ENCODE results near the gene RNU4-1.
A peak's percentile ranks its signal among the peaks of the same experiment; 100 is the strongest.
"Not testable (repeated sequence)": the region's sequence is repeated elsewhere in the genome, so short reads cannot be mapped to it uniquely, and the experiment has no call there.

RNU4-1 gene

DNA sequence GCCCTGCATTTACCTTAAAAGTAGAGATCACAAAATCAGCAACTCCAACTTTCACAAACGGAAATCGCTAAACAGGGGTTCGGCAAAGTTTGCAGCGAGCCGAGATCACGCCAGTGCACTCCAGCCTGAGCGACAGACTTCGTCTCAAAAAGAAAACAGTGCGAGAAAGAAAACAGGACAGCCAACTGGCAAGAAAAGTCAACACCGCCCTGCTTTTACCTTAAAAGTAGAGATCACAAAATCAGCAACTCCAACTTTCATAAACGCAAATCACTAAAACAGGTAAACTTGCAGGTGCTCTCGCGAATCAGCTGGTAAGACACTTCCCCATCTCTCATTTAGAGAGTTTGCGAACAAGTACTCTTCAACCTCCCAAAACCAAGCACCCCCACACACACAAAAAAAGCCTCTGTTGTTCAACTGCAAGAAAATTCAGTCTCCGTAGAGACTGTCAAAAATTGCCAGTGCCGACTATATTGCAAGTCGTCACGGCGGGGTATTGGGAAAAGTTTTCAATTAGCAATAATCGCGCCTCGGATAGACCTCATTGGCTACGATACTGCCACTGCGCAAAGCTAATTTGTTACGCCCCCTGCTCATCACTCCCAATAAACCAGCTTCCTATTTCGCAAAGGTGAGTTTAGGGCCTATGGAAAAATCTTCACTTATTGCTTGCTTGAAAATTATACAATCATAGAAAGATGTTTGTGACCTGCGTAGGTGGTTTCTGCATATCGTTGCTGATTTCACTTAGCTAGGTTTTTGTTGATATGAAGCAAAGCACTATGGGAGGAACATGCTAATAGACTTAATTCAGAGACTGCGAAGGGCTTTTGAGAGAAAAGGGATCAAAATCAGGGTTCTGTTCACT, at the start of gene RNU4-1:
Gene RNU4-1, minus strand, starts transcription at position 577 of the 871 bp plus-strand sequence.
- in situ Hi-C loops (cut with MboI; ENCODE audit: low sequenced_read_pairs) = no loop called here
- peak within 1 kb of the TSS; percentile 37 for H3K4me3 ChIP-seq
- peak; percentile 92 to 99 for DNase-seq (ENCODE audit: low spot score in 2 of 2)

DNA sequence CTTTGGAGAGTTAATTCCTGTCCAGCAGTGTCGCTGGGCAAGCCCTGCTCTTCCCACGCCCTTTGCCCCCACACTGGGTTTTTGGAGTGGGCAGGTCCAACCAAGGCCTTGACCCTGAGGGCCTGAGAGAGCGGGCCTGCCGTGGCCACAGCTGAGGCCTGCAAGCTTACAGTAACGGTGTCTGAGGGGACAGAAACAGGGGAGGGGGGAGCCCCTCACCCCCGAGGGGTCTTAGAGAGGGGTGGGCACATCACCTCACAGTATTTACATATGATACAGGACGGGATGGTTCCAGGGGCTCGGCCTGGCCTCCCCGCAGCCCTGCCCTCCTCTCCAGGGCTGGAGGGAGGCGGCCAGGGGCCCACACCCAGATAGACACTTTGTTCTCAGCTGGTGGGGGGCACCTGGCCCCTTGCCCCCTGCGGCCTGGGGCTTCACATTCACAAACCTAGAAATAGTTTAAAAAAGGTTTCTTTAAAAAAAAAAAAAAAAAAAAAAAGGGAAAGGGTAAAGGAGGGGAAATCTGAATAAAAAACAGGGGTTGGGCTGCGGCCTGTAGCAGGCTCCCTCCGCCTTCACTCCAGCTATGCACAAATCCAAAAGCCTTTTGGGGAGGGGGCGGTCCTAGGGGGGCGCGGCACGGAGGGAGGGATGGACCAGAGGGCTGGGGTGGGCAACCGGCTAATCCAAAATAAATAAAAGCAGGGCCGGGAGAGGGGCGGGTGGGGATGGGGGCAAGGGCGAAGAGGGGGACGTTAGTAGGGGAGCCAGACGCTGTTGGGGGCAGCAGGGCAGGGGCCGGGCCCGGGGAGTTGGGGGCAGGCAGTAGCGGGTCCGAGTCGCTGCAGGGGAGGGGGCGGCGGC, 49.4 kb upstream of the RNU4-1 start:
- Histone ChIP-seq H3K4me3 (no peak overlapping the region), H3K4me1 (no peaks in the 10 kb centered on the region), H3K9me3 (peaks cover 10% of the 10 kb centered on the region), H3K27me3 (ENCODE audit: low read depth) (no peaks in the 10 kb centered on the region), H3K36me3 (replicated peaks) (peaks cover 41% of the 10 kb centered on the region)
- in situ Hi-C loops (cut with MboI; ENCODE audit: low sequenced_read_pairs) = loop anchor here (25.0 kb wide), 1 partner anchor 770 kb away; no protein-coding TSS in a partner anchor
- no peak for DNase-seq (ENCODE audit: low spot score in 2 of 2)

More for the DNA sequence above, at the start of gene RNU4-1:
- H3K27me3 ChIP-seq (ENCODE audit: low read depth) = no peaks in the 10 kb centered on the region
- H3K4me1 ChIP-seq = peaks cover 26% of the 10 kb centered on the region
- H3K36me3 ChIP-seq (replicated peaks) = no peaks in the 10 kb centered on the region
- H3K9me3 ChIP-seq = no peaks in the 10 kb centered on the region

DNA sequence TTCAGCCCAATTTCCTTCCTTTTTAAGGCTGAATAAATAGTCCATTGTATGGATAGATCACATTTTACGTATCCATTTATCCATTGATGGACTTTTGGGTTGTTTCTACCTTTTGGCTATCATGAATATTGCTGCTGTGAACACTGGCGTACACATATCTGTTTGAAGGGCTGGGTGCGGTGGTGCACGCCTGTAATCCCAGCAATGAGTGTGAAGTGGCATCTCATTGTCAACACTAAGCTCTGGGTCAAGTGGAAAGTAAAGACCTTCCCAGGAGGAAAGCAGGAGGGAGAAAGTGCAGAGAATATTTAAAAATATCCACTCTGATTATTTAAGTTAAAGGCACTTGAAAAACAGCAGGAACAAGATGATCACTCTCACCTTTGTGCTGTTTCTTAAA, 46.2 kb upstream of the RNU4-1 start:
- no peaks in the 10 kb centered on the region for H3K4me1 ChIP-seq
- no peak for DNase-seq (ENCODE audit: low spot score in 2 of 2)
- in situ Hi-C loops (cut with MboI; ENCODE audit: low sequenced_read_pairs) = loop anchor here (25.0 kb wide), 1 partner anchor 773 kb away; no protein-coding TSS in a partner anchor

DNA sequence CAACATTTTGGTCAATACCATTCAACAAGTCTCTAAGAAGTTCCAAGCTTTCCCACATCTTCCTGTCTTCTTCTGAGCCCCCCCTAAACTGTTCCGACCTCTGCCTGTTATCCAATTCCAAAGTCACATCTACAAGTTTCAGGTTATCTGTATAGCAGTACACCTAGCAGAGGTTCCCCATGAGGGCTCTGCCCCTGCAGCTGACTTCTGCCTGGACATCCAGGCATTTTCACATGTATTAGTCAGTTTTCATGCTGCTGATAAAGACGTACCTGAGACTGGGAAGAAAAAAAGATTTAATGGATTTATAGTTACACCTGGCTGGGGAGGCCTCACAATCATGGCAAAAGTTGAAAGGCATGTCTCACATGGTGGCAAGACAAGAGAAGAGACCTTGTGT, 44.7 kb upstream of the RNU4-1 start:
- in situ Hi-C loops (cut with MboI; ENCODE audit: low sequenced_read_pairs) = loop anchor here (25.0 kb wide), 1 partner anchor 775 kb away; no protein-coding TSS in a partner anchor
- Histone ChIP-seq H3K36me3 (replicated peaks) (no peaks in the 10 kb centered on the region), H3K4me3 (no peak overlapping the region), H3K9me3 (peaks cover 16% of the 10 kb centered on the region), H3K27me3 (ENCODE audit: low read depth) (no peaks in the 10 kb centered on the region), H3K4me1 (no peaks in the 10 kb centered on the region)
- DNase-seq (ENCODE audit: low spot score in 2 of 2) = no peak

More for the DNA sequence above, 46.2 kb upstream of the RNU4-1 start:
- H3K4me3 ChIP-seq = no peak overlapping the region
- H3K9me3 ChIP-seq = peaks cover 16% of the 10 kb centered on the region
- H3K27me3 ChIP-seq (ENCODE audit: low read depth) = no peaks in the 10 kb centered on the region
- peaks cover 12% of the 10 kb centered on the region for H3K36me3 ChIP-seq (replicated peaks)

DNA sequence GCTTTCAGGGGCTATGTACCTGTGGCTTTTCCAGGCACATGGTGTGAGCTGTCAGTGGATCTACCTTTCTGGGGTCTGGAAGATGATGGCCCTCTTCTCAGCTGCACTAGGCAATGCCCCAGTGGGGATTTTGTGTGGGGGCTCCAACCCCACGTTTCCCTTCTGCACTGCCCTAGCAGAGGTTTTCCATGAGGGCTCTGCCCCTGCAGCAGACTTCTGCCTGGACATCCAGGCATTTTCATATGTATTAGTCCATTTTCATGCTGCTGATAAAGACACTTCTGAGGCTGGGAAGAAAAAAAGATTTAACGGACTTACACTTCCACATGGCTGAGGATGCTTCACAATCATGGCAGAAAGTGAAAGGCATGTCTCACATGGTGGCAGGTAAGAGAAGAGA, 43.4 kb upstream of the RNU4-1 start:
- H3K36me3 ChIP-seq (replicated peaks); DNase-seq (ENCODE audit: low spot score in 2 of 2); H3K4me1 ChIP-seq; H3K27me3 ChIP-seq (ENCODE audit: low read depth); H3K4me3 ChIP-seq: not testable (repeated sequence)
- H3K9me3 ChIP-seq = peaks cover 16% of the 10 kb centered on the region
- in situ Hi-C loops (cut with MboI; ENCODE audit: low sequenced_read_pairs) = loop anchor here (25.0 kb wide), 1 partner anchor 776 kb away; no protein-coding TSS in a partner anchor

DNA sequence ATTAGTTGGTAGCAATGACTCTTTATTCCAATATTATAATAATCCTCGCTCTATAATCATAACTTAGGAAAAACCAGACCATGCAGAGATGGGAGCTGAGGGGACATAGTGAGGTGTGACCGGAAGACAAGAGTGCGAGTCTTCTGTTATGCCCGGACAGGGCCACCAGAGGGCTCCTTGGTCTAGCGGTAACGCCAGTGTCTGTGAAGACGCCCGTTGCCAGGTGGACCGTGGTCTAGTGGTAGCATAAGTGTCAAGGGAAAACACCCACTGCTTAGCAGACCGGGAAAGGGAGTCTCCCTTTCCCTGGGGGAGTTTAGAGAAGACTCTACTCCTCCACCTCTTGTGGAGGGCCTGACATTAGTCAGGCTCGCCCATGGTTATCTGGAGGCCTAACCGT, 42.4 kb upstream of the RNU4-1 start:
- H3K4me3 ChIP-seq; H3K27me3 ChIP-seq (ENCODE audit: low read depth); H3K36me3 ChIP-seq (replicated peaks); H3K4me1 ChIP-seq: not testable (repeated sequence)
- peaks cover 16% of the 10 kb centered on the region for H3K9me3 ChIP-seq
- DNase-seq (ENCODE audit: low spot score in 2 of 2) = peak; percentile 40 to 85
- in situ Hi-C loops (cut with MboI; ENCODE audit: low sequenced_read_pairs) = loop anchor here (25.0 kb wide), 1 partner anchor 777 kb away; no protein-coding TSS in a partner anchor

DNA sequence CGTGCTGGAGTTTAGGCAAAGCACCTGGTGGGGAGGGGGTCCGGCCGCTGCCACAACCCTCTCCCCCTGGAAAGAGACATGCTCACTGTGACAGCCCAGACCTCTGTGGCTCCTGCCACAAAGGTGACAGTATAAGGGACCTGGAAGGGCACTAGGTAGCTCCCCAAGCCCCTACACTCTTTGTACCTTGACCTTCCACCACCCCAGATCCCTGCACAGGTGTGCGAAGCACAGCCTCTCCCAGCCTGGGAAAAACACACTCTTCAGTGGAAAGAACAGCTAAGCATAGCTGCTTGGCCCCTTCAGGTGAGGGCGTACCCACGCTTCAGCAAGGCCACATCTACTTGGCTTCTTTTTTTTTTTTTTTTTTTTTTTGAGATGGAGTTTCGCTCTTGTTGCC, 39.5 kb upstream of the RNU4-1 start:
- no peak for DNase-seq (ENCODE audit: low spot score in 2 of 2)
- in situ Hi-C loops (cut with MboI; ENCODE audit: low sequenced_read_pairs) = loop anchor here (25.0 kb wide), 1 partner anchor 780 kb away; no protein-coding TSS in a partner anchor
- peaks cover 6% of the 10 kb centered on the region for H3K9me3 ChIP-seq
- no peak overlapping the region for H3K4me3 ChIP-seq
- H3K4me1 ChIP-seq = no peaks in the 10 kb centered on the region
- H3K36me3 ChIP-seq (replicated peaks) = no peaks in the 10 kb centered on the region
- no peaks in the 10 kb centered on the region for H3K27me3 ChIP-seq (ENCODE audit: low read depth)

DNA sequence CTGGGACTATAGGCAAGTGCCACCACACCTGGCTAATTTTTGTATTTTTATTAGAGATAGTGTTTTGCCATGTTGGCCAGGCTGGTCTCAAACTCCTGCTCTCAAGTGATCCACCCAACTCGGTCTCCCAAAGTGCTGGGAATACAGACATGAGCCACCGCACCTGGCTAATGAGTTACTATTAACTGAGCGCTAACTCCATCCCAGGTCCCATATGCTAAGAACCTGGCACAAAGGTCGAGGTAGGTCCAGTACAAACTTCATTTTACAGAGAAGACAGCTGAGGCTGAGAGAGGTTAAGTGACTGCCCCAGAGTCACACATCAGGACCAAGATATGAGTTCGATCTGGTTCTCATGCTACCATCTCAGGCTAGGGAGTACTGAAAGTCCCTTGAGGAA, 39.0 kb upstream of the RNU4-1 start:
- in situ Hi-C loops (cut with MboI; ENCODE audit: low sequenced_read_pairs) = loop anchor here (25.0 kb wide), 1 partner anchor 780 kb away; no protein-coding TSS in a partner anchor

DNA sequence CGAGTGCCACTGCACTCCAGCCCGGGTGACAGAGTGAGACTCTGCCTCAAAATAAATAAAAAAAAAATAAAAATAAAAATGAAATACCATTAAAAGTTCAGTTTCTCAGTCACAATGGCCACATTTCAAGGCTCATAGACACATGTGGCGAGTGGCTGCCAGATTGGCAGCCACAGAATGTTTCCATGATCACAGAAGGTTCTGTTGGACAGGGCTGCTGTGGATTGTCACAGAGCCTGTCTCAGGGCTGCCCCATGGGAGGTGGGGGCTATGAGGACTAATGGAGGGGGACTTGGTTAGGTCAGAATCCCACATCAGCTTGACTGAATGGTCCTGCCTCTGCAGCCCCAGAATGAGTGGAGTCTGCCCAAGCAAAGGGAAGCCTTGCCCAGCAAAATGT, 38.4 kb upstream of the RNU4-1 start:
- in situ Hi-C loops (cut with MboI; ENCODE audit: low sequenced_read_pairs) = loop anchor here (25.0 kb wide), 1 partner anchor 781 kb away; no protein-coding TSS in a partner anchor
- H3K4me3 ChIP-seq = no peak overlapping the region
- no peaks in the 10 kb centered on the region for H3K27me3 ChIP-seq (ENCODE audit: low read depth)
- no peak for DNase-seq (ENCODE audit: low spot score in 2 of 2)
- H3K36me3 ChIP-seq (replicated peaks) = no peaks in the 10 kb centered on the region
- H3K9me3 ChIP-seq = no peaks in the 10 kb centered on the region
- no peaks in the 10 kb centered on the region for H3K4me1 ChIP-seq

More for the DNA sequence above, 39.0 kb upstream of the RNU4-1 start:
- DNase-seq (ENCODE audit: low spot score in 2 of 2) = no peak
- no peak overlapping the region for H3K4me3 ChIP-seq
- H3K9me3 ChIP-seq = peaks cover 5% of the 10 kb centered on the region; the same call in 1 of the 2 replicates
- no peaks in the 10 kb centered on the region for H3K27me3 ChIP-seq (ENCODE audit: low read depth)
- no peaks in the 10 kb centered on the region for H3K4me1 ChIP-seq
- H3K36me3 ChIP-seq (replicated peaks) = no peaks in the 10 kb centered on the region

DNA sequence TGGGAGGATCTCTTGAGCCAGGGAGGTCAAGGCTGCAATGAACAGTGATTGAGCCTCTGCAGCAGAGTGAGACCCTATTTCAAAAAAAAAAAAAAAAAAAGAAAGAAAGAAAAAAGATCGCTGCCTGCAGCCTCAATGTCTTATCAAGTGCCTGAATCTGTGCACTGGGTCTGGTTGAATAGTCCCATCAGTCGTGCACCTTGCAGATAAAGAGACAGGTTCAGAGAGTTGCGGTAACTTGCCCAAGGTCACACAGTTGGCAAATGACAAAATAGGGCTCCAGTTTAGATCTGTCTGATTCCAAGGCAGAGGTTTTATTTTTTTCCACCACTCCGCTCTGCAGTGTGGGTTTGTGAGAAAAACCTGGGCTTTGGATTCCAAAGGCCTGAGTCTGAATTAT, 35.2 kb upstream of the RNU4-1 start:
- Histone ChIP-seq H3K4me3 (no peak overlapping the region), H3K4me1 (no peaks in the 10 kb centered on the region), H3K36me3 (replicated peaks) (no peaks in the 10 kb centered on the region), H3K27me3 (ENCODE audit: low read depth) (no peaks in the 10 kb centered on the region), H3K9me3 (no peaks in the 10 kb centered on the region)
- DNase-seq (ENCODE audit: low spot score in 2 of 2) = no peak
- in situ Hi-C loops (cut with MboI; ENCODE audit: low sequenced_read_pairs) = loop anchor here (10.0 to 25.0 kb wide), 2 partner anchors 387 to 784 kb away; partner anchors contain the start of gene UNC119B

DNA sequence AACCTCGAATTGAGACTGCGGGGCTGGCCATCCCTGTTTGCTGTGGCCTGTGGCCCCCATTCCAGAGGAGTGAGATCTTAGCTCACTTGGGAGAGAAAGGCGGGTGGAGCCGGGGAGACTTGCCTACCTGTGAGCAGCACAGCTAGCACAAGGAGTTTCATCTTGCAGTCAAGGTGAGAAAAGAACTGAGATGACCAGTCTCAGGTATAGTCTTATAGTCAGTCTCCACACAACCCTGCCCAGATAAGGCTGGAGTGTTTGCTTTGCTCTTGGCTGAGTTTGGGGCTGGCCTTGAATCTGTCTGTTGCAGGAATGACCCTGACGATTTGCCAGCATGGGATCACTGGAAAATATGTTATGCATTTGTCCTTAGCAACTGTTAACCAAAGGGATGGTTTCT, 34.6 kb upstream of the RNU4-1 start, which contains the start of gene PLA2G1B:
Gene PLA2G1B, minus strand, starts transcription at position 187 of the 400 bp plus-strand sequence. Its CDS starts 26 bp downstream, at position 161.
- in situ Hi-C loops (cut with MboI; ENCODE audit: low sequenced_read_pairs) = loop anchor here (10.0 to 25.0 kb wide), 2 partner anchors 387 to 785 kb away; partner anchors contain the start of gene UNC119B
- Histone ChIP-seq H3K4me1 (no peaks in the 10 kb centered on the region), H3K36me3 (replicated peaks) (no peaks in the 10 kb centered on the region), H3K4me3 (no peak within 1 kb of the TSS), H3K9me3 (no peaks in the 10 kb centered on the region), H3K27me3 (ENCODE audit: low read depth) (no peaks in the 10 kb centered on the region)
- DNase-seq (ENCODE audit: low spot score in 2 of 2) = no peak

DNA sequence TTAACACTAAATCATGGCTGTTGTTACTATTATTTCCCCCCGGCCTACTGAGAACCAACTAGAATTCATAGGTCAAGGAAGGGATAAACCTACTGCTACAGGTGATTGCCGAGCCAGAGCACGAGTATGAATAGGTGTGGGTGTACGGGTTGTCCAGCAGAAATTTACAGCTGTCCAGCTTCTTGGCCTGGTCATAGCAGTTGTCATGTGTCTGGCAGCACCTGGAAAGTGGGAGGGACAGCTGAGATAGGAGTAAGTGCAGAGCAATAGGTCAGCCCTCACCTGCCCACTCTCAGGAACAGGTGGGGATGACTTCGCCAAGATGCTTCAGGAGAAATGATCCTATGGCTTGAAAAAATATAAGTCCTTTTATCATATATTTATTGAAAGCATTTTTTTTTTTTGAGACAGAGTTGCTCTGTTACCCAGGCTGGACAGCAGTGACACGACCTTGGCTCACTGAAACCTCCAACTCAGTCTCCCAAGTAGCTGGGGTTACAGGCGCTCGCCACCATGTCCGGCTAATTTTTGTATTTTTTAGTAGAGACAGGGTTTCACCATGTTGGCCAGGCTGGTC, 31.9 kb upstream of the RNU4-1 start:
- in situ Hi-C loops (cut with MboI; ENCODE audit: low sequenced_read_pairs) = loop anchor here (10.0 to 25.0 kb wide), 2 partner anchors 390 to 787 kb away; partner anchors contain the start of gene UNC119B
- H3K9me3 ChIP-seq = no peaks in the 10 kb centered on the region
- H3K4me3 ChIP-seq = no peak overlapping the region
- no peaks in the 10 kb centered on the region for H3K27me3 ChIP-seq (ENCODE audit: low read depth)
- H3K36me3 ChIP-seq (replicated peaks) = no peaks in the 10 kb centered on the region
- H3K4me1 ChIP-seq = no peaks in the 10 kb centered on the region
- DNase-seq (ENCODE audit: low spot score in 2 of 2) = no peak

DNA sequence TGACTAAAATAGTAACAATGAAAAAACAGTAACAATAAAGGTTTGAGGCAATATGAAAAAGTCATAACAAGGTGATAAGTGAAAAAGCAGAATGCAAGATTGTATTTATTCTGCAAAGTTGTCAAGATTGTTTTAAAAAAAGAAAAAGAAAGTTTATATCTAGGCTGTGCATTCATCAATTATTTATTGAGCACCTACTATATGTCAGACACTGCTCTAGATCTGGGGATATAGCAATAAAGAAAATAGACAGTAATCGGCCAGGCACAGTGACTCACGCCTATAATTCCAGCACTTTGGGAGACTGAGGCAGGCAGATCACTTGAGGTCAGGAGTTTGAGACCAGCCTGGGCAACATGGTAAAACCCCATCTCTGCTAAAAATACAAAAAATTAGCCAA, 30.7 kb upstream of the RNU4-1 start:
- H3K36me3 ChIP-seq (replicated peaks) = no peaks in the 10 kb centered on the region
- in situ Hi-C loops (cut with MboI; ENCODE audit: low sequenced_read_pairs) = loop anchor here (10.0 kb wide), 1 partner anchor 391 kb away; the partner anchor contains the start of gene UNC119B
- no peak overlapping the region for H3K4me3 ChIP-seq
- H3K4me1 ChIP-seq = no peaks in the 10 kb centered on the region
- DNase-seq (ENCODE audit: low spot score in 2 of 2) = no peak
- H3K9me3 ChIP-seq = no peaks in the 10 kb centered on the region
- H3K27me3 ChIP-seq (ENCODE audit: low read depth) = no peaks in the 10 kb centered on the region

All from HAP-1 (cell line).